K562 (cell line): ENCODE data around the gene METAP1D. TPM values are rescaled to one million over a fixed set of nuclear protein-coding genes. Genes with fewer than 3 reads are reported as not detected.

Source experiments
- ATAC-seq: fragments of 200-7000 bp; cut with Tn5 transposase; 3 replicates; pipeline ENCODE4 v1.9.1; 2020; ENCODE audit warnings: moderate library complexity
- BruUV-seq: library from RNA; stranded (reverse); fragments of 400-500 nt; replicated peaks from 2 replicates; lab custom pipeline; 2021; lab: Mats Ljungman, UMichigan
- CTCF ChIA-PET: fragments of 300-600 bp; formaldehyde crosslinking; extraction: SDS; loops from one replicate; lab custom pipeline; 2021; ENCODE audit warnings: low intra/inter-chr PET ratio; lab: Yijun Ruan, JAX
- POLR2A ChIA-PET: fragments of 300-600, 350-650 bp; sonication (Branson Sonifier 250); formaldehyde crosslinking; extraction: SDS; loops from one replicate; lab custom pipeline; 2021; ENCODE audit warnings: antibody characterized with exemption, inconsistent platforms; lab: Yijun Ruan, JAX
- DNase-seq, 4 experiments: peaks; one replicate each; pipeline versions ENCODE4 v3.0.0 to v3.0.0-alpha.2; 2011 to 2018; ENCODE audit warnings: low spot score in 3 of 4, mixed read lengths in 3 of 4; ENCODE audit errors: extremely low read depth in 1 of 4
- FAIRE-seq: peaks from 2 replicates; lab custom pipeline; 2011; peaks lifted over from hg19 to GRCh38; lab: Jason Lieb, UNC
- H2AFZ ChIP-seq: 2 replicates; pipeline ENCODE4 v1.6.0; 2011; ENCODE audit warnings: low read depth, low read length, control low read depth, inconsistent platforms
- H3K27ac ChIP-seq: fragments of 200-600 bp; 3 replicates; pipeline ENCODE4 v1.8.0; 2011; ENCODE audit warnings: low read depth, mild to moderate bottlenecking, control low read depth, inconsistent platforms, low read length, moderate library complexity, mixed read lengths; ENCODE audit errors: extremely low read depth
- H3K27me3 ChIP-seq, 2 experiments: fragments of 300-600 bp in 1 of 2; 2 replicates in 1 of 2; 3 replicates in 1 of 2; pipeline versions ENCODE4 v1.6.0 to v1.8.0; 2011; ENCODE audit warnings: inconsistent platforms in 2 of 2, low read length in 2 of 2, mild to moderate bottlenecking in 1 of 2, mixed read lengths in 1 of 2, moderate library complexity in 1 of 2; ENCODE audit not compliant: control insufficient read depth in 2 of 2, insufficient read depth in 2 of 2
- H3K36me3 ChIP-seq: fragments of 300-600 bp; 3 replicates; pipeline ENCODE4 v1.8.0; 2011; ENCODE audit warnings: mild to moderate bottlenecking, low read length, inconsistent platforms; ENCODE audit not compliant: control insufficient read depth, insufficient read depth
- H3K4me1 ChIP-seq, 2 experiments: fragments of 200-600 bp in 1 of 2; replicated peaks in 1 of 2; 2 replicates in 1 of 2; 3 replicates in 1 of 2; pipeline versions ENCODE4 v1.5.1 to v1.8.0; 2011; ENCODE audit warnings: inconsistent platforms in 2 of 2, low read length in 2 of 2, mild to moderate bottlenecking in 1 of 2, mixed read lengths in 1 of 2, moderate library complexity in 1 of 2; ENCODE audit not compliant: control insufficient read depth in 2 of 2, insufficient read depth in 2 of 2
- H3K4me2 ChIP-seq: 2 replicates; pipeline ENCODE4 v1.6.1; 2011; ENCODE audit warnings: low read length, control low read depth, inconsistent platforms, mixed read lengths; ENCODE audit not compliant: insufficient read depth
- H3K4me3 ChIP-seq: fragments of 200-600 bp; sonication (generic), shearing (Covaris generic); 2 replicates; pipeline ENCODE4 v1.5.1; 2016; ENCODE audit warnings: control low read depth, inconsistent platforms
- H3K79me2 ChIP-seq: fragments of 200-600 bp; 3 replicates; pipeline ENCODE4 v1.8.0; 2011; ENCODE audit warnings: low read length, inconsistent platforms; ENCODE audit not compliant: control insufficient read depth, insufficient read depth
- H3K9ac ChIP-seq, 2 experiments: 2 replicates each; pipeline versions ENCODE4 v1.6.0 to v1.6.1; 2011; ENCODE audit warnings: low read depth in 2 of 2, low read length in 2 of 2, control low read depth in 1 of 2, inconsistent platforms in 1 of 2, mild to moderate bottlenecking in 1 of 2, mixed read lengths in 1 of 2; ENCODE audit not compliant: insufficient read depth in 1 of 2
- H3K9me1 ChIP-seq: one replicate; pipeline ENCODE4 v1.6.0; 2011; ENCODE audit warnings: inconsistent platforms, mild to moderate bottlenecking, low read length, moderate library complexity; ENCODE audit not compliant: control insufficient read depth, insufficient read depth
- H3K9me3 ChIP-seq: replicated peaks from 2 replicates; pipeline ENCODE4 v1.5.1; 2011; ENCODE audit warnings: low read depth, low read length, inconsistent platforms; ENCODE audit not compliant: control insufficient read depth, insufficient read depth
- H4K20me1 ChIP-seq: replicated peaks from 2 replicates; pipeline ENCODE4 v1.6.1; 2011; ENCODE audit warnings: low read length, inconsistent platforms, mixed read lengths; ENCODE audit not compliant: control insufficient read depth, insufficient read depth
- EGR1 ChIP-seq: fragments of 450-650 bp; conservative IDR thresholded peaks from 2 replicates; pipeline ENCODE4 v1.6.1; 2017; ENCODE audit warnings: mild to moderate bottlenecking
- MYC ChIP-seq, 2 experiments: fragments of 250-450 bp in 1 of 2; sonication (Bioruptor Pico) in 1 of 2; IDR thresholded peaks; 2 replicates each; pipeline versions ENCODE4 v1.5.1 to v1.6.1; 2012 to 2021; ENCODE audit warnings: low read depth in 2 of 2, borderline replicate concordance in 1 of 2, improper control_type of control experiment in 1 of 2, low read length in 1 of 2, mild to moderate bottlenecking in 1 of 2, moderate library complexity in 1 of 2
- ZBTB33 ChIP-seq: sonication (generic); formaldehyde crosslinking; IDR thresholded peaks from 2 replicates; pipeline ENCODE4 v1.8.1; 2023; ENCODE audit warnings: mild to moderate bottlenecking, missing genetic modification reagents
- ZNF512 ChIP-seq: IDR thresholded peaks from 2 replicates; pipeline ENCODE4 v1.6.1; 2016; ENCODE audit warnings: missing genetic modification characterization, missing compliant biosample characterization
- WGBS: fragments of 100-300 bp; shearing (Covaris generic); methylation state at CpG from one replicate; pipeline ENCODE4 v1.1.6; 2016; ENCODE audit warnings: low coverage, mixed read lengths; ENCODE audit not compliant: insufficient coverage; ENCODE audit errors: missing lambda C conversion rate; 5-methylcytosine and 5-hydroxymethylcytosine counted together
- in situ Hi-C: fragments of 300-500 bp; cut with MboI; formaldehyde crosslinking; loops from 4 replicates; pipeline ENCODE4 v1.15.0; 2018; ENCODE audit warnings: inconsistent platforms, mixed read lengths
- intact Hi-C: fragments of 100-400 bp; cut with micrococcal nuclease; formaldehyde crosslinking; loops from 2 replicates; pipeline ENCODE4 v1.14.2; 2022
- polyA plus RNA-seq, 8 experiments: library from polyadenylated mRNA; depleted of rRNA in 4 of 8; stranded (reverse) in 5 of 8; unstranded in 3 of 8; fragments of >200 nt; fragmentation: Nextera tagmentation in 2 of 8; fragmentation: Illumina TruSeq in 1 of 8; extraction: Ambion mirVana in 2 of 8; extraction: Trizol in 1 of 8; gene quantifications; 2 replicates each; pipeline versions ENCODE4 v1.2.1 to v1.2.3, GENCODE V29; 2011 to 2014; ENCODE audit warnings: inconsistent platforms in 1 of 8, missing spikeins in 1 of 8
- total RNA-seq, 7 experiments: library from RNA; depleted of rRNA in 6 of 7; stranded (reverse); fragments of >200 nt in 6 of 7; fragmentation: Illumina TruSeq in 2 of 7; extraction: Trizol in 2 of 7; gene quantifications; 2 replicates each; pipeline versions ENCODE4 v1.2.1 to v1.2.3, GENCODE V29; 2011 to 2021; ENCODE audit warnings: low replicate concordance in 1 of 7
- TF ChIP-seq, protein P1 (sequence below): fragments of 250-450 bp; sonication (Bioruptor Pico); IDR thresholded peaks from 2 replicates; pipeline ENCODE4 v1.8.0; 2021; ENCODE audit warnings: moderate library complexity, mild to moderate bottlenecking, inconsistent platforms

METAP1D gene
- total and polyA plus RNA-seq, 9 of the 15 experiments (the other 6 are each of a cell fraction or from before 2014, with no cell fraction given), result 8.0 to 23.4 (median 15.7) TPM

DNA sequence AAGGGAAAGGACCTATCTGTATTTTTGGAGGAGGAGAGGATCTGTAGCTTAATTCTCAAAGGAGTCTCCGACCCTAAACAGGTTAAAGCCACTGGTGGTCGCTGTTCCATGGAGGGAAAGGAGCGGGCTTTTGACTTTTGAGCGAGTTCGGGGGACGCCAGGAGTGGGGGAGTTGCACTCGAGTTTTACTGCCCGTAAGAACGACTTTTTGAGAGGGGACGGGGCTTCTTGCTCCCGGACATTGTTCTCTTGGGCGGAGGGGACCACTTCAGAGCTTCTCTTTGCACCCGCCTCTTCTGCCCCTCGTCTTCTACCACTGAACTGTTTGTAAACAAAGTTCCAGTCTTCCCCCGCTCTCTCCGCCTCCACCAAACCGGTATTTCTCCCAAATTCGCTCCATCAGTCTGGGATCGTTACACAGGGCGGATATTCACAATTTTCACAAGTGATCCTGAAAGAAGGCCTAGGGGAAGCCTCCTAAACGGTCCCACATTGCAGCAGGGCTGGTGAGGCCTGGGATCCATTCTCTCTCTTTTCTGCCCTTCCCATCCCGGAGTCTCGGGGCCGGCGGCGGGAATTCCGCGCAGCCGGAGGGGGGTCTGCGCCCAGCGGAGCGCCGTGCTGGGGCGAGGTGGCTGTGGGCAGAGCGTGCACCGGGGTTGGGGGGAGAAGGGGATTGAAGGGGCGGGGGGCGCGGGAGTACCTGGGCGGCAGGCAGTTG, 96.3 kb downstream of the METAP1D start (continued):
- TF ChIP-seq, protein P1, sequence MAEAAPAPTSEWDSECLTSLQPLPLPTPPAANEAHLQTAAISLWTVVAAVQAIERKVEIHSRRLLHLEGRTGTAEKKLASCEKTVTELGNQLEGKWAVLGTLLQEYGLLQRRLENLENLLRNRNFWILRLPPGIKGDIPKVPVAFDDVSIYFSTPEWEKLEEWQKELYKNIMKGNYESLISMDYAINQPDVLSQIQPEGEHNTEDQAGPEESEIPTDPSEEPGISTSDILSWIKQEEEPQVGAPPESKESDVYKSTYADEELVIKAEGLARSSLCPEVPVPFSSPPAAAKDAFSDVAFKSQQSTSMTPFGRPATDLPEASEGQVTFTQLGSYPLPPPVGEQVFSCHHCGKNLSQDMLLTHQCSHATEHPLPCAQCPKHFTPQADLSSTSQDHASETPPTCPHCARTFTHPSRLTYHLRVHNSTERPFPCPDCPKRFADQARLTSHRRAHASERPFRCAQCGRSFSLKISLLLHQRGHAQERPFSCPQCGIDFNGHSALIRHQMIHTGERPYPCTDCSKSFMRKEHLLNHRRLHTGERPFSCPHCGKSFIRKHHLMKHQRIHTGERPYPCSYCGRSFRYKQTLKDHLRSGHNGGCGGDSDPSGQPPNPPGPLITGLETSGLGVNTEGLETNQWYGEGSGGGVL, result no peak

- H3K79me2 ChIP-seq, result no peaks in the 10 kb centered on the region
- ATAC-seq (no peak), FAIRE-seq (no peak), DNase-seq (no peak)
- H3K27me3 ChIP-seq, result no peaks in the 10 kb centered on the region; a peak in 1 of 5 replicates
- no peaks in the 10 kb centered on the region for H3K36me3 ChIP-seq
- H3K9me3 ChIP-seq, result no peaks in the 10 kb centered on the region
- H3K9ac ChIP-seq, result no peak overlapping the region; a peak in 1 of 4 replicates
- POLR2A ChIA-PET, result interaction anchor here (1.3 kb wide), 1 partner anchor 12 kb away, joined by 6 read pairs; the partner anchor contains the start of gene DLX1
- H3K4me1 ChIP-seq, result peaks cover 22 to 54% of the 10 kb centered on the region in 2 experiments
- H3K27ac ChIP-seq, result no peak overlapping the region
- 94% methylated on average over 35 of the region's 55 CpGs for WGBS
- H3K9me1 ChIP-seq, result no peaks in the 10 kb centered on the region
- H2AFZ ChIP-seq, result no peak overlapping the region
- BruUV-seq, result no TSS peak
- no peak overlapping the region for H3K4me2 ChIP-seq
- in situ Hi-C loops, result no loop called here
- intact Hi-C loops, result no loop called here
- H4K20me1 ChIP-seq, result no peaks in the 10 kb centered on the region
- no peak overlapping the region for H3K4me3 ChIP-seq
- CTCF ChIA-PET, result no interaction called here
- TF ChIP-seq EGR1, result peak; percentile 65
- peak; percentile 57; the same call in 1 of the 2 replicates for TF ChIP-seq ZBTB33 (CRISPR knock-in tag)
- TF ChIP-seq ZNF512 (tag), result no peak
- no peak for TF ChIP-seq MYC (IDR thresholded peaks at IDR 0.05; ENCODE audit: low read depth, low read length)
- TF ChIP-seq MYC (CRISPR knock-in tag; IDR thresholded peaks at IDR 0.05; ENCODE audit: borderline replicate concordance, low read depth), result no peak
Measured at GRCh38 chr2:172096626-172097547, 97.1 kb downstream of the METAP1D start.
